HTERT RPE-1 (cell line): ENCODE data around the gene KRTAP19-6.
"Not testable (repeated sequence)": the region's sequence is repeated elsewhere in the genome, so short reads cannot be mapped to it uniquely, and the experiment has no call there.

ENCODE experiments used
- in situ Hi-C: fragments of 300-500 bp; cut with MboI; formaldehyde crosslinking; loops from 4 replicates; pipeline ENCODE4 v1.14.3; 2020; ENCODE audit warnings: low sequenced_read_pairs

Gene KRTAP19-6, protein sequence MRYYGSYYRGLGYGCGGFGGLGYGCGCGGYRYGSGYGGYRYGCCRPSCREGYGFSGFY

DNA sequence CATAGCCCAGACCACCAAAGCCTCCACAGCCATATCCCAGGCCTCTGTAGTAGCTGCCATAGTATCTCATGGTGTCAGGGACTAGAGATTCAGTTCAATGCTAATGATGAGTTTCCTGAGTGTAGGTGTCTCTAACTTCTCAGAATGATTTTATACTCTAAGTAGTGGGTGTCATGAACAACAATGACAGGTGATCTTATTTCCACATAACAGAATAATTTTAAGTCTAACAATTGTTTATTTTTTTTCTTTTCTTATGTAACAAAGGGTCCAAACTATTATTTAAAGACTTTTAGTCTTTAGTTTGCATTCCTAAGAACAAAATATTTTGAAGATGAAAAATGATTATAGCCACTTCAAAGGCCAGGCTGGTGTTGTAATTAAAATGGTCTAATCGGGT is at the start of gene KRTAP19-6:
Gene KRTAP19-6 (minus strand): TSS at position 101 of the 400 bp plus-strand sequence. CDS start 31 bp downstream, at position 70.
- in situ Hi-C loops = no loop called here

DNA sequence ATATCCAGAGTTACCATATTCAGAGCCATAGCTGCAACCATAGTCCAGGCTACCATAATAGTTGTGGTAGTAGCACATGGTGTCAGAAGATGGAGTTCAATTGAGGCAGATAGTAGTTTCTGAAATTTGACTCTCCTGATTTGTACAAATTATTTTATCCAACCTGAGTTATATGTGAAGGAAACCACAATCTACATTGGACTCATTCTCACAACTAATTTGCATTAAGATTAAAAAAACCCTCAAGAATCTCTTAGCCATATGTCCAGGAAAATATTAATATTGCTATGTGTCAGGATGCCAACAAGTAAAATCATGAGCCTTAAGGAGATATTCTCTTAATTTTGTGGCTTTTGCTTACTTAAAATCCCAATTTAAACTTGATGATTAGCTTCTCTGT is 48.6 kb upstream of the KRTAP19-6 start, which contains the start of gene KRTAP22-2:
Gene KRTAP22-2 (minus strand): TSS at position 101 of the 400 bp plus-strand sequence.
- in situ Hi-C loops = no loop called here

DNA sequence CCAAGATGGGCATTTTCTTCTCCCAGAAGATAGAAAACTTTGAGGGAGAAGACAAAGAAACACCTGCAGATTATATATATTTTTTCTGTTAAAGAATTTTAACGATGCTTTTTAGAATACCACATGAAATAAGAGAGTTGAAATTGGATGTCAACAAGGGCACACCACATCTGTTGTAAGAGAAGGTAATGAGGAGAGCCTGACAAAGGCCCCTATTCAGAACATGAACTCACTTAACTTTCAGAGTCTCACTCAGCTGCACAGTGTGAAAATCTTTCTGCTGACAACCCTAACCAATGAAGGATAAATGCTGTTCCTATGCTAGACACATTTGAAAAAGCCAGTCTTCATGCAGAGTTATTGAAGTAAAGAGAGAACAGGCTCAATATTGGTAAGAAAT is 41.2 kb upstream of the KRTAP19-6 start:
- in situ Hi-C loops = no loop called here

DNA sequence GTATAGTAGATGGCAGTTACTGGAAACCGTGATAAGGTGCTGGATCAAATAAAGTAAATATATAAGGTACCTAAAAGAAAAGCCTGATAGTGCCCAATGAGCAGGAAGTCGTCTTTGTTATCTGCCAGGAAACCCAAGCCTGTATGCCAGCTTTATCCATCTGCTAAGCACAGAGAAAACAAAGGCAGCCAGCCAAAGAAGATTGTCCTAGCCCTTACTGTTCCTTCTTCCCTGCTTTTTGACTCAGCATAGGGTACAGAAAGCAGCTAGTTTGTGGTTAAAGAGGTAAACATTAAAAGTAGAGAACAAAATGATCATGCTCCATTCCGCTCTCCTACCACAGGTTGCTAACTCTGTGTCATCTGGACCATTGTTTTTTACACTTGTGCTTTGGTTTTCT is 38.5 kb upstream of the KRTAP19-6 start:
- in situ Hi-C loops = no loop called here

DNA sequence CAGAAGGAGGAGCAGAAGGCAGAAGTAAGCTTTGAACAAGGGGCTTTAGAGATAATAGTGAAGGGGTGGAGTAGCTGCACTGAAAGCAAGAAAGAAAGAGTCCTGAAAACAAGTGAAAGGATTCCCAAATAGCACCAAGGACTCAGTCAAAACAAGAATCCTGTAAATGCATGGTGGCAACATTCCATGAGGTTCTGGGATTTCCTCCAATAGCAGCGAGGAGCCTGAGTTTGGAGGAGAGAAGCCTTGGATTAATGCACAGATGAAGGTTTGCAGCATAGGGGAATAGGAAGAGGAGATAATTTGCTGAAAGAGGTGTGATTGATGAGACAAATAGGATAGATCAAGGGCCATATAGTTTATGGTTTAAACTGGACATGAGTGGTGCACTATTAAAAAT is 37.7 kb upstream of the KRTAP19-6 start:
- in situ Hi-C loops = no loop called here

DNA sequence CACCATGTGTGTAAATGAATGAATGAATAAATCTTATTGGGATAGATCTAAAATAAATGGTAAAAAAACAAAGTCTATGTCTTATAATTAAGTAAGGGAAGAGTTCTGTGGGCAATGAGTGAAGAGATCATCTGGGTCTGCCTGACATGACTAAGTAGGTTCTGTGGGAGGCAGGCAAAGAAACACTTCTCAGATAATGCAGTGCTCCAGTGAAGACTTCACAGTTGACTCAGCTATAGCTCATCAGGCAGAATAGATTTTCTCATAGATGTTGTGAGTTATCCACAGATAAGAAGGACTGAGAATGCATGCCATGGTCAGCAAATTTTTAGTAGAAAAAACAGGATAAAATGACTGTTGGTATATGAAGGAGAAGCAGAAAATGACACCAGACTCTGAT is 36.1 kb upstream of the KRTAP19-6 start:
- in situ Hi-C loops = no loop called here

DNA sequence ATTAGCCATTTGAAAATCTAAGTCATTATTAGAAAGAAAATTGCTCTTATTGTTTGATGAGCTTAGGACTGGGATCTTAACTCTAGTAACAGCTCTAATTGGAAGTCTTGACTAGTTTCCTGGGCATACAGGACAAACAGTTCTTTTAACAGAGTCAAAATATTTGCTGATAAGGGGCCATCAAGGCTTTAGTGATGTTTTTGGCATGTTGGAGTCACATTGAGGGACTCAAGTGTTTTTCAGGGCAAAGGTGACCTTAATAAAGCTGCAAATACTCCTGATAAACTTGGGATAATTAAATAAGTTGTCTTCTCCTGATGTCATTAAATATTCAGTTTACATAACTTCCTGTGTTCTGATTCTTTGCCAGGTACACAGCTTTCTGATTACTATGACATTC is 26.0 kb upstream of the KRTAP19-6 start:
- in situ Hi-C loops = no loop called here

DNA sequence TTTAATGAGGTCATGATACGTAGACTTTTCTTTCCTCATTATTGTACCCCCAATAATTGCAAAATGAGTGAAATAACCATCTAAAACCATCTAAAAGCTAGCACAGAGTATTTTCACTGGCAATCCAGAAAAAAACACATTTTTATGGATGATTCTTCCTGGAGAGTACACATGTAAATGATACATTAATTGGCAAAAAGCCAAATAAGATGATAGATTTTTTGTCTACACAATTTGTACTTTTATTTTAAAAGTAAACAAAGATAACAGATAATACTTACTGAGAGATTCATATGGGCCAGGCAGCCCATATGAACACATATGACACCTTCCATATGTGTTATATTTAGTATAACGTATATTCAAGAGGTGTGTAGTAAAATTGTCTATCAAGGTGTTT is 22.0 kb upstream of the KRTAP19-6 start:
- in situ Hi-C loops = no loop called here

DNA sequence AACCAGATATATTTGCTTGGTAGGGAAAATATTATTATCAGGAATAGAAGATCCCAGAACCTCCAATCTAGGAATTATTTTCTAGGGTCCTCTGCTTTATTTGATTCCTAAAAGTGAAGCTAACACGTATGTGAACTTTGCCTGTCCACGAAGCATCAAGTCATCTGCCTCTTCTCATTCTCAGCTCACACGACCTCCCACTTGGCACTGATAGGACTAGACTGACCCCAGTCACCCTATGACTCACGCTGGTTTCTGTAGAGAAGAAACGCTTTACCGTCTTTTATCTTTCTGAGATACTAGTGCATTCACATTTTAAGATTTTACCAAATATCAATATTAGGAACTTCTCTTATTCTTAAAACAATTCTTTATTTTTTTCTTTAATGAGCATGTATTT is 21.4 kb upstream of the KRTAP19-6 start:
- in situ Hi-C loops = no loop called here

DNA sequence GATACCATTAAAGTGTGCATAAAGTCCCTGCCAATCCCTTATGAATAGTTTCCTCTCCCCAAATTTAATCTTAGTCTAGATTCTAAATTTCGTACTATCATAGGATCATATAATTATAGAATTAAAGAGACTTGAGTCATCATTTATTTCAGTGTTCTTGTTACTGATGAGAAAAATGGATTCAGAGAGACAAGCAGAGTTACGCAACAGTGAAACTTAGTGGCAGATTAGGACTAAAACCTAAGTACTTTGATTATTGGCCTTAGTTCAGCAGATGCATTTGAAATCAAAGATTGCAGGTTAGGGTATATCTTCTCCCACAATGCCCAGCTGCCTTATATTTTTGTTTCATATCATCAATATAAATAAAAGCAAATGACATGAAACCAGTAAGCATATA is 20.3 kb upstream of the KRTAP19-6 start:
- in situ Hi-C loops = no loop called here

DNA sequence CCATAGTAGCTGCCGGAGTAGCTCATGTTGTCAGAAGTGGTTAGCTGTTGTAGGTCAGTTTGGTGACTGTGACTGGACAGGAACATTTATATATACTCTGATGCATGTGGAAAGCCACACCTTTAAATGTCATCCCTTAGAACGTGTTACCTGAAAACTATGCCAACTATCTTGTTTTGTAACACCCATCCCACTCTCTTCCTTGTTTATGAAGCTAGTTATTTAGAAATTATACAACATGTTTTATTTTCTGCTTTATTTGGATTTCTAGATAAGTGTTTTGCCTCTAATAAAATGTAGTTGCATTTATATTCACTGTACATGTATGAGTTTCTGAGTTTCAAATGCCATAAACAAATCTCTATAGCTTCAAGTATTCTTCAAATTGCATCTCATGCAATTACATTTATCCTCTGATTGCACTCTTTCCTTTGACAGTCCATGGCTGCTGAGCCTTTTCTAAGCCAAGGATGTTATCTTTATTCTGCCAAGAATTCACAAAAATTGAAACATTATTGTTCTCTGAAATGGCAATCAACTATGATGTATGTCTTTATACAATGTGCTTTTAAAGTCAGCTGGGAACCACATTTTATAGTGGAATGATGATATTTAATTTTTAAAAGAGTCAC is 19.7 kb upstream of the KRTAP19-6 start, which contains the start of gene KRTAP19-7:
Gene KRTAP19-7 (minus strand): TSS at position 51 of the 632 bp plus-strand sequence. CDS start 25 bp downstream, at position 26.
- in situ Hi-C loops = no loop called here

DNA sequence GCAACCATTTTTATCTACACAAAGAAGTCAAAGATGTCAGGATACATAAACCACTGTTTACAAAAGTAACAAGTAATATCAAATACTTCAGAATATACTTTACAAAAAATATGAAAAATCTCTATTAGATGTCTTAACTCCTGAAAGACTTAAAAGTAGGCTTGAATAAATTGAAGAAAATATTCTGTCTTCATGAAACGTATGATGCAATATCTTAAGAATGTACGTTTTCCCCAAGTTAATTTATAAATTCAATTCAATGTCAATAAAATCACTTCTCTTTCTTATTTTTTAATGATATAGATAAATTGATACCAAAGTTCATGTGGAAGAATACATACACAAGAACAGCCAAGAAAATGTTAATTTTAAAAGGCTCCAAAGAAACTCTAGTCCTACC is 13.4 kb upstream of the KRTAP19-6 start:
- in situ Hi-C loops = no loop called here

DNA sequence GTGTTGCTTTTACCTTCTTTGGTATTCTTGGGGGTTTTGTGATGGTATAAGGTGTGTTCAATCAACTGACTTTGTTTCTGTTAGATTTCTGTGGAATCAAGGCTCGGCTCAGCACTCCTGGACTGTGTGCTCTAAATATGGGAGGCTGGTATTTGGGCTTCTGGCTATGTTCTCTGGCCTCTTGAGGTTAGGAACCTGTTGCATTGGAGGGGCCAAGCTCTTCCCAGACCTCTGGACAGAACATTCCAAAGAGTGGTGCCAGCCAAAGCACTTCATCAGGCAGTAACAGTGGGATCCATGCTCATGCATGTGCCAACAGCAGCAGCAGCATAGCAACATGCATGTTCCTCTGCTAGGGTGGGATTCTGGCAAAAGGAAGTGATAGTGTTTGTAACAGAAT is 11.1 kb upstream of the KRTAP19-6 start:
- in situ Hi-C loops = no loop called here

DNA sequence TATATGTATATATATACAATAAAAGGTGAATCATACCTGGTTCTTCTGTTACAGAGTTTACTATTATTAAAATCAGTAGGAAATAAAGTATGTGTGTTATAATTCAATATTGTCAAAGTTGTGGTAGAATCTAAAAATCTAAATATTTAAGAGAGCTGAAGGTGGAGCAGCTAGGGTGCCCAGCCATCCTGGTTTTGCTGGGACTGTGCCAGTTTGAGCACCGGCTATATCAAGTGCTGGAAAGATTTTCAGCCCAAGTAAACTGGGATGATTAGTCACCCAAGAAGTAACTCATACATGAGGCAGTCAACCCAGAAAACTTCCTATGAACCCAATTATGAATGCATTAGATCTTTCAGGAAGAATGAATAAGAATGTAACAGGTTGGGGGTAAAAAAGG is 22.8 kb downstream of the KRTAP19-6 start:
- in situ Hi-C loops = no loop called here

DNA sequence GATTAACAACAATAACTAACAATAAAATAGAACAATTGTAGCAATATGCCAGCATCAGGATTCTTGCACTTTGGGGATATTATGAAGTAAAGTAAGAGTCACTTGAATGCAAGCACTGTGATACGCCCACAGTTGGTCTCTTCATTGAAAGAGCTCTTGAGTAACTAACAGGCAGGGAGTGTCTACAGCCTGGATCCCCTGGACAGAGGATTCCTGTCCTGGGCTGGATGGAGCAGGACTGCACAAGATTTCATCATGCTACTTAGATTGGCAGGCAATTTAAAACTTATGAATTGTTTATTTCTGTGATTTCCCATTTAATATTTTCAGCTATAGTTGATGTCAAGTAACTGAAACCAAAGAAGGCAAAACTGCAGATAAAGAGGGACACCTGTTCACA is 26.0 kb downstream of the KRTAP19-6 start:
- in situ Hi-C loops = no loop called here

DNA sequence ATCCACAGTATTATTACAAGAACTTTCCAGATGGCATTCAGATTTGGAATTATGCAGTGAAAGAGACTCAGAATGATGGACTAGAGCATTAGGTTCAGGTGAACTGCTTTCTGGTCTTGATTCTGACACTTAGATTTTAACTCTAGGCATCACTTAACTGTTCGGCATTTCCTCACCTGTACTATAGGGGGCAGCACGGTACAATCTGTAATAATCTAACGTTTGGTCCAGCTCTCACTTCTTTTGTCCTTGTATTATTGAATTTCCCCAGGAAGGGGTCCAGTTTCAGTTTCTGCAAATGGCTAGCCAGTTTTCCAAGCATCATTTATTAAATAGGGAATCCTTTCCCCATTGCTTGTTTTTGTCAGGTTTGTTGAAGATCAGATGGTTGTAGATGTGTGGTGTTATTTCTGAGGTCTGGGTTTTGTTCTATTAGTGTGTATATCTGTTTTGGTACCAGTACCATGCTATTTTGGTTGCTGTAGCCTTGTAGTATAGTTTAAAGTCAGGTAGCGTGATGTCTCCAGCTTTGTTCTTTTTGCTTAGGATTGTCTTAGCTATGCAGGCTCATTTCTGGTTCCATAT is 36.0 kb downstream of the KRTAP19-6 start:
- in situ Hi-C loops = not testable (repeated sequence)

DNA sequence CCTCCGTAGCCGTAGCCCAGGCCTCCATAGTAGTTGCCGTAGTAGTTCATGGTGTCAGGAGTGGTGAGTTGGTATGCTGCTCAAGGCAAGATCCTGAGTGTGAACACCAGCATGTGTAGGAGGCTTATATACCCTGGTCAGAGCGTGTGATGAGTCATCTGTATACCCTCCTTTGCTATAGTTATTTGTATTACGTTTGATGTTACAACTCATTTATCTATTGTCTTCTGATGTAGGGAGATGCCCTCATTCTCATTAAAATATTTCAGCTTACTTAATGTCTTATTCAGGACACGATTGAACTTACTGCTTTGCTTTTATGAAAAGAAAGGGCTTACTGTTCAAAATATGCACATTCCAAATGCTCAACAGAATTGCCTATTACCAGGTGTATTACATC is 39.6 kb downstream of the KRTAP19-6 start, which contains the start of gene KRTAP19-5:
Gene KRTAP19-5 (minus strand): TSS at position 101 of the 400 bp plus-strand sequence. CDS start 51 bp downstream, at position 50.
- in situ Hi-C loops = no loop called here

DNA sequence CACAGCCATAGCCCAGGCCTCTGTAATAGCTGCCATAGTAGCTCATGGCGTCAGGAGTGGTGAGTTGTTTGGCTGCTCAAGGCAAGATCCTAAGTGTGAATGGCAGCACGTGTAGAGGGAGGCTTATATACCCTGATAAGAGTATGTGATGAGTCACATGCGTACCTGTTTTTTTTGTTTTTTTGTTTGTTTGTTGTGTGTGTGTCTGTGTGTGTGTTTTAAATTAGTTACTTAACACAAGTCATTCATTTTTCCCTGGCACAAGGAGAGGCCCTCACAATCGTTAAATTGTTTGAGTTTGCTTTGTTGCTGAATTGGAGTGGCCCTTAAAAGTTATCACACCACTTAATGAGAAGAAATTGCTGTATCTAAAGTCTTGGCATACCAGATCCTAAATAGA is 44.6 kb downstream of the KRTAP19-6 start, which contains the start of gene KRTAP19-4:
Gene KRTAP19-4 (minus strand): TSS at position 101 of the 400 bp plus-strand sequence. CDS start 55 bp downstream, at position 46.
- in situ Hi-C loops = no loop called here

DNA sequence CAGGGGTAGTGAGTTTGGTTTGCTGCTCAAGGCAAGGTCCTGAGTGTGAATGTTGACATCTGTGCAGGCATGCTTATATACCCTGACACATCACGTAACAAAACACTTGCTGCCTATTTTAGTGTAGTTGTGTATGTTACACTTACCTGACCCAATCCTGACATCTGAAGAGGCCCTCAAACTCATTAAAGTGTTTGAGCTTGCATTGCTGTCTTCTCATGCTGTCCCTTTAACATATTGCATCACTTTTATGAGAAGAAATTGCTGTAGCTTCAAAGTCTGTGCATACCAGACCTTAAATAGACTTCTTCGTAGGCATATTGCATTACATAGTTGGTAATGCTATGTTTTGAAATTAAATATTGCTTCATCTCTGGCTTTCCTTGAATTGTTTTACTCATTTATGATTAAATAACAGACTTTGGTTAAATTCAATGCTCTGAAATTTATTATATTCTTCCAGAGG is 49.7 kb downstream of the KRTAP19-6 start, which contains the start of gene KRTAP19-3:
Gene KRTAP19-3 (minus strand): TSS at position 51 of the 466 bp plus-strand sequence. CDS start 56 bp downstream, outside the sequence.
- in situ Hi-C loops = no loop called here
